Hepatocyte (in vitro differentiated cells): ENCODE data around the gene IREB2. TPM values are rescaled to one million over a fixed set of nuclear protein-coding genes. Genes with fewer than 3 reads are reported as not detected.

Experiments
- DNase-seq: peaks from one replicate; pipeline ENCODE4 v3.0.0-alpha.2; 2016; ENCODE audit warnings: low spot score
- H2AFZ ChIP-seq: fragments of 200-600 bp; sonication (generic); 2 replicates; pipeline ENCODE4 v1.6.0; 2016; ENCODE audit warnings: antibody characterized with exemption, mild to moderate bottlenecking
- H3K27ac ChIP-seq: fragments of 200-600 bp; sonication (generic); 2 replicates; pipeline ENCODE4 v1.5.1; 2016; ENCODE audit warnings: mild to moderate bottlenecking
- H3K27me3 ChIP-seq: fragments of 200-600 bp; sonication (generic); 2 replicates; pipeline ENCODE4 v1.6.1; 2016
- H3K36me3 ChIP-seq: fragments of 200-600 bp; sonication (generic); replicated peaks from 2 replicates; pipeline ENCODE4 v1.5.1; 2016; ENCODE audit warnings: low read depth; ENCODE audit not compliant: insufficient read depth
- H3K4me1 ChIP-seq: fragments of 200-600 bp; sonication (generic); 2 replicates; pipeline ENCODE4 v1.5.1; 2016; ENCODE audit warnings: mild to moderate bottlenecking, moderate library complexity; ENCODE audit not compliant: insufficient read depth
- H3K4me2 ChIP-seq: fragments of 200-600 bp; sonication (generic); 2 replicates; pipeline ENCODE4 v1.6.0; 2016
- H3K4me3 ChIP-seq: fragments of 200-600 bp; sonication (generic); 2 replicates; pipeline ENCODE4 v1.5.1; 2016; ENCODE audit warnings: mild to moderate bottlenecking
- H3K79me2 ChIP-seq: fragments of 200-600 bp; sonication (generic); 2 replicates; pipeline ENCODE4 v1.6.0; 2017; ENCODE audit warnings: mild to moderate bottlenecking
- H3K9me2 ChIP-seq: fragments of 200-600 bp; sonication (generic); replicated peaks from 2 replicates; pipeline ENCODE4 v1.6.0; 2017; ENCODE audit warnings: mild to moderate bottlenecking; ENCODE audit not compliant: insufficient read depth
- H3K9me3 ChIP-seq: fragments of 200-600 bp; sonication (generic); 2 replicates; pipeline ENCODE4 v1.5.1; 2016; ENCODE audit warnings: low read depth, mild to moderate bottlenecking
- H4K20me1 ChIP-seq: fragments of 200-600 bp; sonication (generic); 2 replicates; pipeline ENCODE4 v1.6.0; 2016; ENCODE audit warnings: mild to moderate bottlenecking; ENCODE audit not compliant: insufficient read depth, poor library complexity, severe bottlenecking
- CTCF ChIP-seq: fragments of 200-600 bp; sonication (generic); IDR thresholded peaks from 2 replicates; pipeline ENCODE4 v1.5.1; 2016; ENCODE audit warnings: antibody characterized with exemption, mild to moderate bottlenecking; ENCODE audit not compliant: poor library complexity
- EZH2 ChIP-seq: fragments of 200-600 bp; sonication (generic); IDR thresholded peaks from 2 replicates; pipeline ENCODE4 v1.6.1; 2016; ENCODE audit warnings: antibody characterized with exemption, mild to moderate bottlenecking, borderline replicate concordance
- EZH2phosphoT487 ChIP-seq: fragments of 200-600 bp; sonication (generic); IDR thresholded peaks from one replicate; pipeline ENCODE4 v1.6.1; 2018; ENCODE audit warnings: antibody characterized with exemption, mild to moderate bottlenecking, low read depth, moderate library complexity; ENCODE audit not compliant: unreplicated experiment, severe bottlenecking
- WGBS: methylation state at CpG from one replicate; pipeline ENCODE4 v1.1.6; 2016; ENCODE audit warnings: low lambda C conversion rate; ENCODE audit errors: missing lambda C conversion rate; 5-methylcytosine and 5-hydroxymethylcytosine counted together
- polyA plus RNA-seq: library from polyadenylated mRNA; unstranded; fragments of >200 nt; fragmentation: Nextera tagmentation; extraction: Ambion mirVana; gene quantifications from 2 replicates; pipeline ENCODE4 v1.2.1, GENCODE V29; 2016
- total RNA-seq: library from RNA; depleted of rRNA; stranded (reverse); fragments of >200 nt; gene quantifications from 2 replicates; pipeline ENCODE4 v1.2.3, GENCODE V29; 2014

The IREB2 gene
- total and polyA plus RNA-seq, 2 experiments from 2014 or later = 20.4 to 54.0 TPM

GRCh38 chr15:78389738-78390137 lies 48.3 kb upstream of the IREB2 start:
- Histone ChIP-seq H2AFZ (no peak overlapping the region), H3K4me2 (no peak overlapping the region), H4K20me1 (no peaks in the 10 kb centered on the region), H3K27me3 (no peaks in the 10 kb centered on the region), H3K4me1 (peaks cover 28% of the 10 kb centered on the region), H3K4me3 (no peak overlapping the region), H3K27ac (peak overlapping the region; percentile 73), H3K9me3 (no peaks in the 10 kb centered on the region), H3K79me2 (no peaks in the 10 kb centered on the region), H3K36me3 (no peaks in the 10 kb centered on the region), H3K9me2 (no peaks in the 10 kb centered on the region)
- TF ChIP-seq EZH2 = no peak
- no peak for TF ChIP-seq EZH2phosphoT487
- no peak for TF ChIP-seq CTCF
- 66% methylated on average over 2 of the region's 2 CpGs for WGBS
- DNase-seq = no peak

- no peak overlapping the region for H2AFZ ChIP-seq
- no peak for TF ChIP-seq EZH2phosphoT487
- TF ChIP-seq EZH2 = no peak
- no peak for TF ChIP-seq CTCF
- H3K36me3 ChIP-seq = no peaks in the 10 kb centered on the region
- H3K4me2 ChIP-seq = no peak overlapping the region
- H3K4me1 ChIP-seq = peaks cover 28% of the 10 kb centered on the region
- H3K79me2 ChIP-seq = no peaks in the 10 kb centered on the region
- peak overlapping the region; percentile 73 for H3K27ac ChIP-seq
- H3K9me3 ChIP-seq = no peaks in the 10 kb centered on the region
- 100% methylated on average over 1 of the region's 1 CpG for WGBS
- H3K9me2 ChIP-seq = no peaks in the 10 kb centered on the region
- DNase-seq = no peak
- H3K27me3 ChIP-seq = no peaks in the 10 kb centered on the region
- no peak overlapping the region for H3K4me3 ChIP-seq
- H4K20me1 ChIP-seq = no peaks in the 10 kb centered on the region
These were observed 47.8 kb upstream of the IREB2 start for GRCh38 chr15:78390242-78390641.

- no peak overlapping the region for H3K4me3 ChIP-seq
- H3K9me2 ChIP-seq = no peaks in the 10 kb centered on the region
- TF ChIP-seq EZH2phosphoT487 (no peak), EZH2 (no peak), CTCF (no peak)
- no peaks in the 10 kb centered on the region for H3K36me3 ChIP-seq
- H3K27ac ChIP-seq = no peak overlapping the region
- H2AFZ ChIP-seq = no peak overlapping the region
- no peaks in the 10 kb centered on the region for H3K27me3 ChIP-seq
- no peak for DNase-seq
- H3K4me2 ChIP-seq = no peak overlapping the region
- H3K4me1 ChIP-seq = peaks cover 32% of the 10 kb centered on the region
- no peaks in the 10 kb centered on the region for H3K9me3 ChIP-seq
- WGBS = 76% methylated on average over 3 of the region's 3 CpGs
- H3K79me2 ChIP-seq = no peaks in the 10 kb centered on the region
- H4K20me1 ChIP-seq = no peaks in the 10 kb centered on the region
These were observed 47.2 kb upstream of the IREB2 start for GRCh38 chr15:78390826-78391225.

- Histone ChIP-seq H3K27me3 (no peaks in the 10 kb centered on the region), H3K4me1 (peaks cover 28% of the 10 kb centered on the region), H3K9me3 (no peaks in the 10 kb centered on the region), H4K20me1 (no peaks in the 10 kb centered on the region), H3K9me2 (no peaks in the 10 kb centered on the region), H3K4me3 (no peak overlapping the region), H3K36me3 (no peaks in the 10 kb centered on the region), H2AFZ (no peak overlapping the region), H3K4me2 (no peak overlapping the region), H3K79me2 (no peaks in the 10 kb centered on the region), H3K27ac (no peak overlapping the region)
- 93% methylated on average over 3 of the region's 3 CpGs for WGBS
- DNase-seq = no peak
- TF ChIP-seq EZH2 (no peak), EZH2phosphoT487 (no peak), CTCF (no peak)
These were observed 46.2 kb upstream of the IREB2 start for GRCh38 chr15:78391781-78392180.
